ENCODE measurements around the gene INSRR. TPM values are rescaled to one million over a fixed set of nuclear protein-coding genes. Genes with fewer than 3 reads are reported as not detected.

The INSRR gene
- total and polyA plus RNA-seq, 2 of the 8 experiments (the other 6 are each of a cell fraction or from before 2014, with no cell fraction given), result 0.02 TPM; not detected in 1

DNA sequence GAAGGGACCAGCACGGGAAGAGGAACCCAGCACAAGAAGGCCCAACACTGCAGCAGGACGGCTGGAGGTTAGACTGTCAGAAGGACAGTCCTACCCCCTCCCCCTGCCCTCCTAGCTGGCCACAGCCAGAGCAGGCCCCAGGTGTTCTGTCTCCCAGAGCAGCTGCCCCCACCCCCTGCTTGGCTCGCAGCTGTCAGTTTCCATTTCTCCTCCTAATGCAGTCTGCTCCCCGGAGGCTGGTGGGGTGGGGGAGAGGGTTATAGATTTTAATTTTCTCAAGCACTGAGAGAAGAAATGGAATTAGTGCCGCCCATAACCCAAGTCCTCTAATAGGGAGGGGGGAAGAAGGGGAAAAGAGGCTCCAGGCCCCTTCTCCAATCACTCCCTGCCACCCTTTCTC is 21.6 kb upstream of the INSRR start (continued):
- no peak for TF ChIP-seq BCL11A (IDR thresholded peaks at IDR 0.05; ENCODE audit: low read depth in 2 of 2, low read length in 2 of 2)
